Gastroesophageal sphincter (tissue), 4 donors: Measurements from ENCODE around the gene TMEM151A. TPM values are rescaled to one million over a fixed set of nuclear protein-coding genes. Genes with fewer than 3 reads are reported as not detected.

Experiments used
- ATAC-seq: fragments of 150-250 bp; one replicate; pipeline ENCODE4 v1.9.1; 2016; ENCODE audit warnings: mild to moderate bottlenecking, moderate library complexity
- H3K27ac ChIP-seq, 4 donors: fragments of 200-600 bp; sonication (generic) in 3 of 4; 1 replicate in 3 of 4; 2 replicates in 1 of 4; pipeline ENCODE4 v1.5.1; 2016 to 2019
- H3K27me3 ChIP-seq: fragments of 200-600 bp; sonication (generic); one replicate; pipeline ENCODE4 v1.5.1; 2019
- H3K36me3 ChIP-seq, 2 donors: fragments of 200-600 bp; sonication (generic); one replicate each; pipeline ENCODE4 v1.5.1; 2019; ENCODE audit warnings: control low read depth in 1 of 2
- H3K4me1 ChIP-seq, 3 donors: fragments of 200-600 bp; sonication (generic); 1 replicate in 2 of 3; 2 replicates in 1 of 3; pipeline ENCODE4 v1.5.1; 2016 to 2019; ENCODE audit warnings: control low read depth in 2 of 3
- H3K4me3 ChIP-seq, 2 donors: fragments of 200-600 bp; sonication (generic); one replicate each; pipeline ENCODE4 v1.5.1; 2019; ENCODE audit warnings: mild to moderate bottlenecking in 1 of 2, moderate library complexity in 1 of 2
- H3K9me3 ChIP-seq, 3 donors: fragments of 200-600 bp; sonication (generic); one replicate each; pipeline ENCODE4 v1.5.1; 2017 to 2019; ENCODE audit warnings: control low read depth in 2 of 3
- EP300 ChIP-seq: sonication (generic); formaldehyde crosslinking; IDR thresholded peaks from one replicate; pipeline ENCODE4 v1.6.1; 2017; ENCODE audit warnings: antibody characterized with exemption, mild to moderate bottlenecking
- POLR2A ChIP-seq, 2 donors: fragments of 450-650 bp; IDR thresholded peaks; one replicate each; pipeline ENCODE4 v1.6.1; 2017; ENCODE audit warnings: antibody characterized with exemption in 2 of 2, mild to moderate bottlenecking in 2 of 2, moderate library complexity in 1 of 2
- POLR2AphosphoS5 ChIP-seq: sonication (generic); formaldehyde crosslinking; IDR thresholded peaks from one replicate; pipeline ENCODE4 v1.6.1; 2017; ENCODE audit warnings: antibody characterized with exemption
- WGBS, 2 donors: methylation state at CpG; one replicate each; pipeline ENCODE4 v1.1.5; 2018; ENCODE audit warnings: low coverage in 1 of 2; 5-methylcytosine and 5-hydroxymethylcytosine counted together
- total RNA-seq, 4 donors: library from RNA; depleted of rRNA; stranded (reverse); fragments of >200 nt; gene quantifications; one replicate each; pipeline ENCODE4 v1.1.0, GENCODE V29; 2016
- TF ChIP-seq, protein P1 (sequence below), 4 experiments: fragments of 200-600 bp in 2 of 4; fragments of 450-650 bp in 2 of 4; sonication (generic) in 1 of 4; IDR thresholded peaks; one replicate each; pipeline ENCODE4 v1.5.1; 2017 to 2019; ENCODE audit warnings: antibody characterized with exemption in 4 of 4, mild to moderate bottlenecking in 2 of 4, moderate library complexity in 2 of 4

TMEM151A gene
- total RNA-seq, 4 donors from 2014 or later: 0.66 TPM; not detected in 3

DNA sequence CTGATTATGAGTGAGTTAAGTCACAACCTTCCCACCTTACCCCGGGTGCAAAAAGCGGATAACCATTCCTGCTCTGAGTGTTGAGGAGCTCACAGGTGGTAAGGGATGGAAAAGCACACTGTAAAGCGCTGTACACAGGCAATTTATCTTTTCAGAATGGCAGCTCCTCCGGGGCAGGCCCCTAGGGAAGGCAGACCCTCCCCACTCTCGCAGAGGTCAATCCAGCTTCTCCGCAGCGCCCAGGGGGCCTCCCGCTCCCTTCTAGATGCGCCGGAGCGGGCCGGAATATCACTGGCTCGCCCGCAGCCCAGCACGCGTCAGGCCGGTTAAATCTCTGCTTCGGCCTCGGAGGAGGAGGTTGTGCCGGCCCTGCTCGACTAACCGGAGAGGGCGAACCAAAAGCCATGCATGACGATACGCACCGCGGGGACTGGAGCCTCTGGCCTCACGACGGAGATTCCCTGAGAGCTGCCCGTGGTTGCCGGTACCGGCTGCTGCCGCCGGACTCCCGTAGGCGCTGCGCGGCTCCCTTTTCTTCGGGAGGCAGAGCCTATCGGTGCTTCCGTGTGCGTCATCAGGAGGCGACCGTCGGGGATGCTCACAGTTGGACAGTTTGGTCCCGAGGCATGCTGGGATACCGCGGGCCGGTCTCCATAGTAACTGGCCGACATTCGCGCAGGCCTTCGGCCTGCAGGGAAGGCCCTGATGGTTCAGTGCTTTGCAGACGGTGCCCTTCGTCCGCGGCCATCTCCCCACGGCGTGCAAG lies 53.0 kb downstream of the TMEM151A start, which contains the start of gene BRMS1:
Gene BRMS1 (minus strand): TSS at position 555 of the 766 bp plus-strand sequence. CDS start 2,870 bp downstream, outside the sequence.
- H3K4me1 ChIP-seq: peaks cover 0 to 53% (median 28%) of the 10 kb centered on the region in 3 donors
- no peaks in the 10 kb centered on the region for H3K27me3 ChIP-seq
- peak within 1 kb of the TSS; percentile 66 to 96 (median 90) for H3K27ac ChIP-seq
- 0% methylated on average over 1 of the region's 59 CpGs for WGBS, 2 donors
- TF ChIP-seq EP300 (no peak), POLR2AphosphoS5 (peak; percentile 92), POLR2A (IDR thresholded peaks at IDR 0.05) (peak; percentile 79 to 84)
- TF ChIP-seq, protein P1, sequence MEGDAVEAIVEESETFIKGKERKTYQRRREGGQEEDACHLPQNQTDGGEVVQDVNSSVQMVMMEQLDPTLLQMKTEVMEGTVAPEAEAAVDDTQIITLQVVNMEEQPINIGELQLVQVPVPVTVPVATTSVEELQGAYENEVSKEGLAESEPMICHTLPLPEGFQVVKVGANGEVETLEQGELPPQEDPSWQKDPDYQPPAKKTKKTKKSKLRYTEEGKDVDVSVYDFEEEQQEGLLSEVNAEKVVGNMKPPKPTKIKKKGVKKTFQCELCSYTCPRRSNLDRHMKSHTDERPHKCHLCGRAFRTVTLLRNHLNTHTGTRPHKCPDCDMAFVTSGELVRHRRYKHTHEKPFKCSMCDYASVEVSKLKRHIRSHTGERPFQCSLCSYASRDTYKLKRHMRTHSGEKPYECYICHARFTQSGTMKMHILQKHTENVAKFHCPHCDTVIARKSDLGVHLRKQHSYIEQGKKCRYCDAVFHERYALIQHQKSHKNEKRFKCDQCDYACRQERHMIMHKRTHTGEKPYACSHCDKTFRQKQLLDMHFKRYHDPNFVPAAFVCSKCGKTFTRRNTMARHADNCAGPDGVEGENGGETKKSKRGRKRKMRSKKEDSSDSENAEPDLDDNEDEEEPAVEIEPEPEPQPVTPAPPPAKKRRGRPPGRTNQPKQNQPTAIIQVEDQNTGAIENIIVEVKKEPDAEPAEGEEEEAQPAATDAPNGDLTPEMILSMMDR (IDR thresholded peaks at IDR 0.05): peak in 3 of 4 experiments; percentile 46 to 59 (median 50)
- peaks cover 0 to 27% of the 10 kb centered on the region in 2 donors for H3K36me3 ChIP-seq
- no peaks in the 10 kb centered on the region for H3K9me3 ChIP-seq
- ATAC-seq: peak; percentile 90
- peak within 1 kb of the TSS; percentile 84 to 97 for H3K4me3 ChIP-seq

DNA sequence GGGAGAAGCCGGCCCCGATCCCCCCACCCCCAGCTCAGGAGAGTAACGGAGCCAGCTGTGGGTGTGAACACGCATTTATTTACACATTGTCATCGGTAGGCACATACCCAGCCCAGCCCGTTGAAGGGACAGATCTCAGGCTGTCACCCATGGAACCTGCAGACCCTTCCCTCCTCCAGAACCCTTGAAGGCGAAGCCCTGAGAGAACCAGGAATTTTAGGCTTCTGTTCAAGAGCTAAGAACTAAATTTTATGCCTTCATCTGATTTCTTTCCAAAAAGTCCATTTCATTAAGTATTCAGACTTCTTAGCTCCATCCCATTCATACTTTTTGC lies 53.6 kb downstream of the TMEM151A start:
- peaks cover 0 to 22% of the 10 kb centered on the region in 2 donors for H3K36me3 ChIP-seq

More for the DNA sequence above, 53.6 kb downstream of the TMEM151A start:
- Histone ChIP-seq H3K9me3 (no peaks in the 10 kb centered on the region), H3K4me1 (peaks cover 0 to 53% (median 28%) of the 10 kb centered on the region in 3 donors), H3K27me3 (no peaks in the 10 kb centered on the region), H3K27ac (peak overlapping the region; percentile 10 to 96 (median 90)), H3K4me3 (peak overlapping the region; percentile 84 to 97)
- 0 to 4% methylated on average over 1 to 2 of the region's 7 CpGs for WGBS, 2 donors
- TF ChIP-seq EP300: no peak
- TF ChIP-seq, protein P1 (IDR thresholded peaks at IDR 0.05): no peak
- TF ChIP-seq POLR2AphosphoS5: no peak
- TF ChIP-seq POLR2A (IDR thresholded peaks at IDR 0.05): no peak
- ATAC-seq: peak; percentile 1

Other genes with a start within 250 kb of the TMEM151A start
- gene GAL3ST3, start 242.7 kb upstream of the TMEM151A start, total RNA-seq: 1 to 10 TPM; 1.2 to 7.8 (median 2.2) TPM
- 100 to 1,000 TPM; 113 to 179 (median 160) TPM for gene SF3B2, start 239.5 kb upstream of the TMEM151A start, total RNA-seq
- gene PACS1, start 221.6 kb upstream of the TMEM151A start, total RNA-seq: 10 to 100 TPM; 32.7 to 81.8 (median 38.2) TPM
- 10 to 100 TPM; 24.6 to 49.6 (median 34.2) TPM for gene KLC2, start 34.2 kb upstream of the TMEM151A start, total RNA-seq
- 100 to 1,000 TPM in 3 of 4 donors, 10 to 100 TPM in 1; 99.3 to 162 (median 115) TPM for gene RAB1B, start 23.3 kb upstream of the TMEM151A start, total RNA-seq
- 1 to 10 TPM in 1 of 4 donors, not detected in 3; 1.1 TPM for gene CNIH2, start 13.7 kb upstream of the TMEM151A start, total RNA-seq
- gene YIF1A, start 2.8 kb upstream of the TMEM151A start, total RNA-seq: 10 to 100 TPM; 39.4 to 79.3 (median 64.5) TPM
- 10 to 100 TPM; 23.1 to 68.2 (median 27.0) TPM for gene CD248, start 25.1 kb downstream of the TMEM151A start, total RNA-seq
- gene RIN1, start 44.5 kb downstream of the TMEM151A start, total RNA-seq: 1 to 10 TPM; 3.8 to 9.3 (median 4.7) TPM
- 10 to 100 TPM; 26.6 to 44.2 (median 35.5) TPM for gene BRMS1, start 53.2 kb downstream of the TMEM151A start, total RNA-seq
- gene B4GAT1, start 55.7 kb downstream of the TMEM151A start, total RNA-seq: 10 to 100 TPM; 39.7 to 62.0 (median 47.6) TPM
- gene SLC29A2, start 79.9 kb downstream of the TMEM151A start, total RNA-seq: 1 to 10 TPM in 2 of 4 donors, under 1 TPM in 2; 0.27 to 3.2 (median 1.2) TPM
- 1 to 10 TPM in 1 of 4 donors, under 1 TPM in 2, not detected in 1; 0.27 to 2.6 (median 0.93) TPM for gene NPAS4, start 129.1 kb downstream of the TMEM151A start, total RNA-seq
- 10 to 100 TPM; 36.3 to 48.1 (median 45.6) TPM for gene MRPL11, start 147.0 kb downstream of the TMEM151A start, total RNA-seq
- gene PELI3, start 175.0 kb downstream of the TMEM151A start, total RNA-seq: 10 to 100 TPM; 20.5 to 43.9 (median 29.9) TPM
- 10 to 100 TPM; 11.5 to 35.3 (median 22.4) TPM for gene DPP3, start 188.5 kb downstream of the TMEM151A start, total RNA-seq
- gene BBS1, start 218.7 kb downstream of the TMEM151A start, total RNA-seq: 10 to 100 TPM; 49.2 to 95.1 (median 82.9) TPM